Adrenal gland (tissue), 5 donors: ENCODE data around the gene MYRFL.

Experiments
- POLR2A ChIP-seq, 2 donors: fragments of 450-650 bp; IDR thresholded peaks; one replicate each; pipeline ENCODE4 v1.6.1; 2017; ENCODE audit warnings: antibody characterized with exemption in 2 of 2, mild to moderate bottlenecking in 2 of 2, moderate library complexity in 1 of 2
- TF ChIP-seq, protein P1 (sequence below), 6 experiments: fragments of 450-650 bp in 4 of 6; fragments of 200-600 bp in 2 of 6; sonication (generic) in 1 of 6; IDR thresholded peaks; 1 replicate in 5 of 6; 2 replicates in 1 of 6; pipeline versions ENCODE4 v1.5.1 to v1.8.0; 2016 to 2021; ENCODE audit warnings: antibody characterized with exemption in 6 of 6, mild to moderate bottlenecking in 2 of 6, moderate library complexity in 1 of 6
- donor health status: DM: no; HTN: no; CAD: no.

GRCh38 chr12:69981881-69982475, 157.0 kb downstream of the MYRFL start:
- TF ChIP-seq POLR2A (IDR thresholded peaks at IDR 0.05) = no peak
- TF ChIP-seq, protein P1, sequence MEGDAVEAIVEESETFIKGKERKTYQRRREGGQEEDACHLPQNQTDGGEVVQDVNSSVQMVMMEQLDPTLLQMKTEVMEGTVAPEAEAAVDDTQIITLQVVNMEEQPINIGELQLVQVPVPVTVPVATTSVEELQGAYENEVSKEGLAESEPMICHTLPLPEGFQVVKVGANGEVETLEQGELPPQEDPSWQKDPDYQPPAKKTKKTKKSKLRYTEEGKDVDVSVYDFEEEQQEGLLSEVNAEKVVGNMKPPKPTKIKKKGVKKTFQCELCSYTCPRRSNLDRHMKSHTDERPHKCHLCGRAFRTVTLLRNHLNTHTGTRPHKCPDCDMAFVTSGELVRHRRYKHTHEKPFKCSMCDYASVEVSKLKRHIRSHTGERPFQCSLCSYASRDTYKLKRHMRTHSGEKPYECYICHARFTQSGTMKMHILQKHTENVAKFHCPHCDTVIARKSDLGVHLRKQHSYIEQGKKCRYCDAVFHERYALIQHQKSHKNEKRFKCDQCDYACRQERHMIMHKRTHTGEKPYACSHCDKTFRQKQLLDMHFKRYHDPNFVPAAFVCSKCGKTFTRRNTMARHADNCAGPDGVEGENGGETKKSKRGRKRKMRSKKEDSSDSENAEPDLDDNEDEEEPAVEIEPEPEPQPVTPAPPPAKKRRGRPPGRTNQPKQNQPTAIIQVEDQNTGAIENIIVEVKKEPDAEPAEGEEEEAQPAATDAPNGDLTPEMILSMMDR (IDR thresholded peaks at IDR 0.05) = no peak
